ENCODE data around the gene MYL12B.

Gene MYL12B

GRCh38 chr18:3319399-3319798 is 57.5 kb downstream of the MYL12B start:
- peaks cover 3% of the 10 kb centered on the region for H3K27me3 ChIP-seq (ENCODE audit: insufficient read depth, low read length, poor library complexity)
- H3K79me2 ChIP-seq (ENCODE audit: insufficient read depth, low read length) = no peaks in the 10 kb centered on the region
- no peak overlapping the region for H2AFZ ChIP-seq (ENCODE audit: low read depth, low read length)

DNA sequence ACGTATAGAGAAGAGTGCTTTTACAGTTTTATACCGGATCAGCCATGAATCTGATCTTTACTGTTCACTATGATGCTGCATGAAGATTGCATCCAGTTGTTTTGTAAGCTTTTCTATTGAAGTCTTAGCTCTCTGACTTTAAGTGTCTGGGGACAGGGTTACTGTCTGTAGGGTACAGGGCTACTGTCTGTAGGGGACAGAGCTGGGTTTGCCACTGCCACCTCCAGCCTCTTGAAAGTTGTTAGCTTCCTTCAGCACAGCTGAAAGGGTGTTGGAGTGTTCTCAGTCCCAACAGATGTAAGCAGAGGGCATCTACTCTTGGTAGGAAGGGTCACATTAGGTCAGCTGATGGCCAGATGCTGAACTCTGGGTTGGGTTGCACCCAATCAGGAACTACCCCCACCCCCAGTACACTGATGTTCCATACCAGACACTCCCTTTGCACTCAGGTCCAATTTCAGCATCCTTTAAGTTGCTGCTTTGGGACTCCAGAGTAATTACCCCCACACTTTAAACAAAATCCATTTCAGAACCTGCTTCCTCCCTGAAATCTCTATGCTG is 58.0 kb downstream of the MYL12B start:
- no peak overlapping the region for H2AFZ ChIP-seq (ENCODE audit: low read depth, low read length)
- H3K9ac ChIP-seq (ENCODE audit: low read depth, low read length) = no peak overlapping the region
- TF ChIP-seq EZH2 (IDR thresholded peaks at IDR 0.05; ENCODE audit: borderline replicate concordance, low read depth, low read length, severe bottlenecking) (no peak), CTCF (IDR thresholded peaks at IDR 0.05; ENCODE audit: borderline replicate concordance, extremely low read depth, low read length, poor library complexity, severe bottlenecking) (no peak)
- DNase-seq (no peak), ATAC-seq (ENCODE audit: insufficient read depth, low read depth) (no peak)
- no peaks in the 10 kb centered on the region for H3K9me3 ChIP-seq (ENCODE audit: insufficient read depth, low read length, severe bottlenecking)
- H3K27ac ChIP-seq (ENCODE audit: low read length) = no peak overlapping the region
- H3K4me1 ChIP-seq (ENCODE audit: insufficient read depth, low read length) = no peaks in the 10 kb centered on the region
- no peak overlapping the region for H3K4me3 ChIP-seq (ENCODE audit: low read depth in 1 of 2, low read length in 2 of 2)
- H3K79me2 ChIP-seq (ENCODE audit: insufficient read depth, low read length) = no peaks in the 10 kb centered on the region
- no peaks in the 10 kb centered on the region for H4K20me1 ChIP-seq (ENCODE audit: insufficient read depth, low read length)
- H3K36me3 ChIP-seq (ENCODE audit: insufficient read depth, low read length) = no peaks in the 10 kb centered on the region
- H3K4me2 ChIP-seq (ENCODE audit: insufficient read depth, low read length) = no peak overlapping the region
- H3K27me3 ChIP-seq (ENCODE audit: insufficient read depth, low read length, poor library complexity) = peaks cover 3% of the 10 kb centered on the region

More at GRCh38 chr18:3319399-3319798, 57.5 kb downstream of the MYL12B start:
- Histone ChIP-seq H3K9ac (ENCODE audit: low read depth, low read length) (no peak overlapping the region), H3K27ac (ENCODE audit: low read length) (no peak overlapping the region), H3K9me3 (ENCODE audit: insufficient read depth, low read length, severe bottlenecking) (no peaks in the 10 kb centered on the region), H4K20me1 (ENCODE audit: insufficient read depth, low read length) (no peaks in the 10 kb centered on the region), H3K36me3 (ENCODE audit: insufficient read depth, low read length) (no peaks in the 10 kb centered on the region), H3K4me3 (ENCODE audit: low read depth in 1 of 2, low read length in 2 of 2) (no peak overlapping the region), H3K4me1 (ENCODE audit: insufficient read depth, low read length) (no peaks in the 10 kb centered on the region), H3K4me2 (ENCODE audit: insufficient read depth, low read length) (no peak overlapping the region)
- TF ChIP-seq EZH2 (IDR thresholded peaks at IDR 0.05; ENCODE audit: borderline replicate concordance, low read depth, low read length, severe bottlenecking) (no peak), CTCF (IDR thresholded peaks at IDR 0.05; ENCODE audit: borderline replicate concordance, extremely low read depth, low read length, poor library complexity, severe bottlenecking) (no peak)
- no peak for ATAC-seq (ENCODE audit: insufficient read depth, low read depth)
- DNase-seq = no peak

GRCh38 chr18:3321133-3321812 is 59.3 kb downstream of the MYL12B start:
- Histone ChIP-seq H3K4me1 (ENCODE audit: insufficient read depth, low read length) (no peaks in the 10 kb centered on the region), H3K27me3 (ENCODE audit: insufficient read depth, low read length, poor library complexity) (peaks cover 3% of the 10 kb centered on the region), H3K9ac (ENCODE audit: low read depth, low read length) (no peak overlapping the region), H3K27ac (ENCODE audit: low read length) (no peak overlapping the region), H3K9me3 (ENCODE audit: insufficient read depth, low read length, severe bottlenecking) (no peaks in the 10 kb centered on the region), H3K36me3 (ENCODE audit: insufficient read depth, low read length) (no peaks in the 10 kb centered on the region), H3K4me3 (ENCODE audit: low read depth in 1 of 2, low read length in 2 of 2) (no peak overlapping the region), H3K79me2 (ENCODE audit: insufficient read depth, low read length) (no peaks in the 10 kb centered on the region), H2AFZ (ENCODE audit: low read depth, low read length) (no peak overlapping the region), H4K20me1 (ENCODE audit: insufficient read depth, low read length) (no peaks in the 10 kb centered on the region), H3K4me2 (ENCODE audit: insufficient read depth, low read length) (no peak overlapping the region)
- DNase-seq (no peak), ATAC-seq (ENCODE audit: insufficient read depth, low read depth) (no peak)
- TF ChIP-seq EZH2 (IDR thresholded peaks at IDR 0.05; ENCODE audit: borderline replicate concordance, low read depth, low read length, severe bottlenecking) (no peak), CTCF (IDR thresholded peaks at IDR 0.05; ENCODE audit: borderline replicate concordance, extremely low read depth, low read length, poor library complexity, severe bottlenecking) (no peak)
